A549 (cell line): ENCODE measurements around the gene DPYSL3.
A peak's percentile ranks its signal among the peaks of the same experiment; 100 is the strongest.

Source experiments
- CBX8 ChIP-seq: fragments of 200-600 bp; sonication (generic); IDR thresholded peaks from 2 replicates; pipeline ENCODE4 v1.6.1; 2016
- CHD2 ChIP-seq: fragments of 150-350 bp; IDR thresholded peaks from 2 replicates; pipeline ENCODE4 v1.6.1; 2014; ENCODE audit warnings: low read length; ENCODE audit not compliant: partially characterized antibody
- CTCF ChIP-seq: fragments of >200 bp; sonication (Bioruptor Twin); formaldehyde crosslinking; IDR thresholded peaks from 3 replicates; pipeline ENCODE4 v1.5.1; 2016
- POLR2A ChIP-seq: IDR thresholded peaks from 2 replicates; pipeline ENCODE4 v1.6.1; 2012; ENCODE audit warnings: mild to moderate bottlenecking, low read length
- SMC3 ChIP-seq: fragments of >200 bp; sonication (Bioruptor Twin); formaldehyde crosslinking; IDR thresholded peaks from 3 replicates; pipeline ENCODE4 v1.6.1; 2018; ENCODE audit warnings: inconsistent platforms
- TF ChIP-seq, protein P1 (sequence below): fragments of 450-650 bp; IDR thresholded peaks from 2 replicates; pipeline ENCODE4 v1.6.1; 2014; ENCODE audit warnings: antibody characterized with exemption
- TF ChIP-seq, protein P2 (sequence below): fragments of 250-450 bp; sonication (Bioruptor Pico); IDR thresholded peaks from 2 replicates; pipeline ENCODE4 v1.5.0; 2021; ENCODE audit warnings: mild to moderate bottlenecking, moderate library complexity, borderline replicate concordance
- TF ChIP-seq, protein P3 (sequence below): IDR thresholded peaks from 2 replicates; pipeline ENCODE4 v1.6.1; 2012

DNA sequence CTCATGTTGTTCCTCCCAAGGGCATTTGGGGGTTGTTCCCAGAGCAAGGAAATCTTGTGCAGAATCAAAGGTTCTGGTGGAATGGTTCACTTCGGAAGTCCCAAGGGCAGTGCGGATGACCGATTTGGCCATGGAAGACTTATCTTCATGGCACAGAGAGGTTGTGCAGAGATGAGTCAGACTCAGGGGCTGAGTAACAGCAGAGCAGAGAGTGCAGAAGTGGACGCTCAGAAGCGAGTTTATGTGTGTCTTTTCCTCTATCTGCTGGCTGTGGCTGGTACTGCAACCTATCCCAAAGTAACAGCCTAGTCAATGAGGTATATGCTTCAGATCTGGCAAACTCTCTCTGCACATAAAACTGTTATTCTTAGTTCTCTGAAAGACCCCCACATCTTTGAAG is 118.1 kb downstream of the DPYSL3 start:
- TF ChIP-seq CTCF (peak; percentile 33; the same call in 2 of the 3 replicates), CHD2 (no peak), POLR2A (no peak), CBX8 (no peak), SMC3 (0 out of 3 replicates have a peak, but pooled peaks have one; percentile 34)
- TF ChIP-seq, protein P1, sequence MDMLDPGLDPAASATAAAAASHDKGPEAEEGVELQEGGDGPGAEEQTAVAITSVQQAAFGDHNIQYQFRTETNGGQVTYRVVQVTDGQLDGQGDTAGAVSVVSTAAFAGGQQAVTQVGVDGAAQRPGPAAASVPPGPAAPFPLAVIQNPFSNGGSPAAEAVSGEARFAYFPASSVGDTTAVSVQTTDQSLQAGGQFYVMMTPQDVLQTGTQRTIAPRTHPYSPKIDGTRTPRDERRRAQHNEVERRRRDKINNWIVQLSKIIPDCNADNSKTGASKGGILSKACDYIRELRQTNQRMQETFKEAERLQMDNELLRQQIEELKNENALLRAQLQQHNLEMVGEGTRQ: no peak
- TF ChIP-seq, protein P2, sequence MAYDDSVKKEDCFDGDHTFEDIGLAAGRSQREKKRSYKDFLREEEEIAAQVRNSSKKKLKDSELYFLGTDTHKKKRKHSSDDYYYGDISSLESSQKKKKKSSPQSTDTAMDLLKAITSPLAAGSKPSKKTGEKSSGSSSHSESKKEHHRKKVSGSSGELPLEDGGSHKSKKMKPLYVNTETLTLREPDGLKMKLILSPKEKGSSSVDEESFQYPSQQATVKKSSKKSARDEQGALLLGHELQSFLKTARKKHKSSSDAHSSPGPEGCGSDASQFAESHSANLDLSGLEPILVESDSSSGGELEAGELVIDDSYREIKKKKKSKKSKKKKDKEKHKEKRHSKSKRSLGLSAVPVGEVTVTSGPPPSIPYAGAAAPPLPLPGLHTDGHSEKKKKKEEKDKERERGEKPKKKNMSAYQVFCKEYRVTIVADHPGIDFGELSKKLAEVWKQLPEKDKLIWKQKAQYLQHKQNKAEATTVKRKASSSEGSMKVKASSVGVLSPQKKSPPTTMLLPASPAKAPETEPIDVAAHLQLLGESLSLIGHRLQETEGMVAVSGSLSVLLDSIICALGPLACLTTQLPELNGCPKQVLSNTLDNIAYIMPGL (CRISPR knock-in tag): no peak
- TF ChIP-seq, protein P3, sequence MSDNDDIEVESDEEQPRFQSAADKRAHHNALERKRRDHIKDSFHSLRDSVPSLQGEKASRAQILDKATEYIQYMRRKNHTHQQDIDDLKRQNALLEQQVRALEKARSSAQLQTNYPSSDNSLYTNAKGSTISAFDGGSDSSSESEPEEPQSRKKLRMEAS: no peak
